ENCODE data around the gene PITPNM3.

DNA sequence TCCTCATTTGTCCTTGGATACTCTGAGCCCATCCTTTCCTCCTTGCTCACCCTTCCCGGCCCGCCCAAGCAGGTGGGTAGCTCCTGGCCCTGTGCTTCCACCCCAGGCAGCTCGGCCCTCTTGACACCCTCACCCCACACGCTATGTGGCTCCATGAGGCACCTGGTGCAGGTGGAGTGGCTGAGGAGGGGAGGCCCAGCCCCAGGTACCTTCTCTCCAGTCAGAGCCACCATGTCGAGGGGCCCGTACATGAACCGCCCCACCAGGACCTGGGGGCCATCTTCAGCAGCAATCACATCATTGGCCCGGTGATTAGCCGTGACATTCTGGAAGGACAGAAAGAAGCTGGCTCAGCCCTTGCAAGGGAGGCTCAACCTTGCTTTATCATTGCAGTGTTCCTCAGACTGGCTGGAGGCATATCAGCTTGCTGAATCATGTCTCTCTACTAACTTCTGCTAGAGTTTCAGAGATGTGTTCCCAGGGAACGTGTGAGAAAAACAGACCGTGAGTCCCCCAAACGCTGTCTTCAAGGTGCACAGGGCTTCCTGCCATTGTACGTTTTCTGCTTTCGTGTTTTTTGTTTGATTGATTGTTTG is 91.8 kb downstream of the PITPNM3 start:
- TF ChIP-seq, protein P1, sequence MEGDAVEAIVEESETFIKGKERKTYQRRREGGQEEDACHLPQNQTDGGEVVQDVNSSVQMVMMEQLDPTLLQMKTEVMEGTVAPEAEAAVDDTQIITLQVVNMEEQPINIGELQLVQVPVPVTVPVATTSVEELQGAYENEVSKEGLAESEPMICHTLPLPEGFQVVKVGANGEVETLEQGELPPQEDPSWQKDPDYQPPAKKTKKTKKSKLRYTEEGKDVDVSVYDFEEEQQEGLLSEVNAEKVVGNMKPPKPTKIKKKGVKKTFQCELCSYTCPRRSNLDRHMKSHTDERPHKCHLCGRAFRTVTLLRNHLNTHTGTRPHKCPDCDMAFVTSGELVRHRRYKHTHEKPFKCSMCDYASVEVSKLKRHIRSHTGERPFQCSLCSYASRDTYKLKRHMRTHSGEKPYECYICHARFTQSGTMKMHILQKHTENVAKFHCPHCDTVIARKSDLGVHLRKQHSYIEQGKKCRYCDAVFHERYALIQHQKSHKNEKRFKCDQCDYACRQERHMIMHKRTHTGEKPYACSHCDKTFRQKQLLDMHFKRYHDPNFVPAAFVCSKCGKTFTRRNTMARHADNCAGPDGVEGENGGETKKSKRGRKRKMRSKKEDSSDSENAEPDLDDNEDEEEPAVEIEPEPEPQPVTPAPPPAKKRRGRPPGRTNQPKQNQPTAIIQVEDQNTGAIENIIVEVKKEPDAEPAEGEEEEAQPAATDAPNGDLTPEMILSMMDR (IDR thresholded peaks at IDR 0.05) = no peak
- TF ChIP-seq POLR2A (IDR thresholded peaks at IDR 0.05) = no peak
- no peak for TF ChIP-seq POLR2AphosphoS5 (IDR thresholded peaks at IDR 0.05)
